GM12891 (cell line): Measurements from ENCODE around the gene EFCAB10.

Source experiments
- POLR2A ChIP-seq: IDR thresholded peaks from 2 replicates; pipeline ENCODE4 v1.6.1; 2011; ENCODE audit warnings: low read depth, low read length, control low read depth
- POLR2AphosphoS5 ChIP-seq: IDR thresholded peaks from 2 replicates; pipeline ENCODE4 v1.6.1; 2011; ENCODE audit warnings: low read depth, low read length, control low read depth
- SPI1 ChIP-seq: IDR thresholded peaks from 2 replicates; pipeline ENCODE4 v1.6.1; 2011; ENCODE audit warnings: low read depth, low read length, control low read depth
- TAF1 ChIP-seq: IDR thresholded peaks from 2 replicates; pipeline ENCODE4 v1.6.1; 2011; ENCODE audit warnings: low read depth, low read length, control low read depth

DNA sequence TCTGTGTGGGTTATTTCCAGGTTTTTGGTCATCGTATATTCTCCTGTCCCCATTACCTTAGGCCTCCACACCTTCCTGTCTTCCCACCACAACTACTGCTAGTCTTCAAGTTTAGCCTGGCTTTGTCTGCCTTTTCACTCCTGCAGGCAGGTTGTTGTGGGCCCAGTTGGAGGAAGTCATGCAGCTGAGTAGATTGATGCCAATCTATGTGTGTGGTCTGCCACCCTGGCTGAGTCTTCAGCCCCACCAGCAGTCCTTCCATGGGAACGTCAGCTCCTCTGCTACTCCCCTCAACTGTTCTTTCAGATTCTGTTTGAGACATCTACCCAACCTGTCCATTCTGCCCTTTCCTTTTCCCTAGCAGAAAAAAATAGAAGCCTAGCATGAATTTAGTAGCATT is 43.0 kb downstream of the EFCAB10 start:
- TF ChIP-seq SPI1 (no peak), POLR2A (no peak), TAF1 (no peak), POLR2AphosphoS5 (no peak)
